ENCODE results near the gene NKAIN2.

Gene NKAIN2

GRCh38 chr6:124066269-124066668, 262.6 kb downstream of the NKAIN2 start:
- in situ Hi-C loops (cut with HindIII; ENCODE audit: low sequenced_read_pairs), result no loop called here
- no peak for DNase-seq (ENCODE audit: low read depth)
- H3K4me3 ChIP-seq (ENCODE audit: low read depth, low read length), result no peak overlapping the region
- no peak for TF ChIP-seq CTCF (IDR thresholded peaks at IDR 0.05; ENCODE audit: low read depth, low read length, missing control alignments)

GRCh38 chr6:124066946-124067552, 263.4 kb downstream of the NKAIN2 start:
- in situ Hi-C loops (cut with HindIII; ENCODE audit: low sequenced_read_pairs), result no loop called here
- H3K4me3 ChIP-seq (ENCODE audit: low read depth, low read length), result no peak overlapping the region
- TF ChIP-seq CTCF (IDR thresholded peaks at IDR 0.05; ENCODE audit: low read depth, low read length, missing control alignments), result no peak
- DNase-seq (ENCODE audit: low read depth), result no peak

GRCh38 chr6:124069230-124069950, 265.7 kb downstream of the NKAIN2 start:
- no peak for TF ChIP-seq CTCF (IDR thresholded peaks at IDR 0.05; ENCODE audit: low read depth, low read length, missing control alignments)
- DNase-seq (ENCODE audit: low read depth), result no peak
- in situ Hi-C loops (cut with HindIII; ENCODE audit: low sequenced_read_pairs), result no loop called here
- no peak overlapping the region for H3K4me3 ChIP-seq (ENCODE audit: low read depth, low read length)

GRCh38 chr6:124073021-124073420, 269.4 kb downstream of the NKAIN2 start:
- peak; percentile 68 for DNase-seq (ENCODE audit: low read depth)
- in situ Hi-C loops (cut with HindIII; ENCODE audit: low sequenced_read_pairs), result no loop called here
- no peak for TF ChIP-seq CTCF (IDR thresholded peaks at IDR 0.05; ENCODE audit: low read depth, low read length, missing control alignments)
- H3K4me3 ChIP-seq (ENCODE audit: low read depth, low read length), result no peak overlapping the region

- DNase-seq (ENCODE audit: low read depth), result no peak
- no peak for TF ChIP-seq CTCF (IDR thresholded peaks at IDR 0.05; ENCODE audit: low read depth, low read length, missing control alignments)
- no peak overlapping the region for H3K4me3 ChIP-seq (ENCODE audit: low read depth, low read length)
- in situ Hi-C loops (cut with HindIII; ENCODE audit: low sequenced_read_pairs), result no loop called here
These were observed 270.3 kb downstream of the NKAIN2 start for GRCh38 chr6:124073820-124074587.

- TF ChIP-seq CTCF (IDR thresholded peaks at IDR 0.05; ENCODE audit: low read depth, low read length, missing control alignments), result no peak
- no peak overlapping the region for H3K4me3 ChIP-seq (ENCODE audit: low read depth, low read length)
- in situ Hi-C loops (cut with HindIII; ENCODE audit: low sequenced_read_pairs), result no loop called here
- DNase-seq (ENCODE audit: low read depth), result no peak
These were observed 270.9 kb downstream of the NKAIN2 start for GRCh38 chr6:124074606-124075005.
